HS-27A (cell line): ENCODE results near the gene SUCO.

Source experiments
- DNase-seq: peaks from one replicate; pipeline ENCODE4 v3.0.0-alpha.2; 2012; ENCODE audit warnings: low read depth, missing footprints

Gene SUCO

GRCh38 chr1:172515436-172515835 lies 17.5 kb upstream of the SUCO start:
- no peak for DNase-seq

- DNase-seq, result no peak
Measured at GRCh38 chr1:172515927-172516326, 17.0 kb upstream of the SUCO start.

GRCh38 chr1:172517081-172517480 lies 15.9 kb upstream of the SUCO start:
- DNase-seq, result no peak

GRCh38 chr1:172517545-172517944 lies 15.4 kb upstream of the SUCO start:
- DNase-seq, result no peak

GRCh38 chr1:172529304-172529703 lies 3.6 kb upstream of the SUCO start:
- DNase-seq, result no peak

- no peak for DNase-seq
Measured at GRCh38 chr1:172530000-172530399, 3.0 kb upstream of the SUCO start.

- no peak for DNase-seq
Measured at GRCh38 chr1:172531412-172532182, 1.4 kb upstream of the SUCO start.

GRCh38 chr1:172532183-172532699 lies 709 bp upstream of the SUCO start:
- DNase-seq, result peak; percentile 95

GRCh38 chr1:172533513-172534151 lies 682 bp downstream of the SUCO start:
- DNase-seq, result peak; percentile 12

- DNase-seq, result no peak
Measured at GRCh38 chr1:172536256-172536655, 3.3 kb downstream of the SUCO start.

- DNase-seq, result no peak
Measured at GRCh38 chr1:172537366-172537765, 4.4 kb downstream of the SUCO start.

GRCh38 chr1:172537827-172538391 lies 5.0 kb downstream of the SUCO start:
- no peak for DNase-seq

- DNase-seq, result no peak
Measured at GRCh38 chr1:172540635-172541034, 7.7 kb downstream of the SUCO start.

GRCh38 chr1:172544481-172545104 lies 11.6 kb downstream of the SUCO start:
- DNase-seq, result no peak

GRCh38 chr1:172545396-172546004 lies 12.6 kb downstream of the SUCO start:
- no peak for DNase-seq

- DNase-seq, result no peak
Measured at GRCh38 chr1:172547071-172547470, 14.1 kb downstream of the SUCO start.

GRCh38 chr1:172549621-172550280 lies 16.8 kb downstream of the SUCO start:
- no peak for DNase-seq

GRCh38 chr1:172551279-172551678 lies 18.3 kb downstream of the SUCO start:
- DNase-seq, result no peak

- DNase-seq, result no peak
Measured at GRCh38 chr1:172554915-172555314, 22.0 kb downstream of the SUCO start.

GRCh38 chr1:172556461-172556860 lies 23.5 kb downstream of the SUCO start:
- no peak for DNase-seq

GRCh38 chr1:172557270-172557669 lies 24.3 kb downstream of the SUCO start:
- DNase-seq, result no peak
